Measurements from ENCODE around the gene C2orf76. TPM values are rescaled to one million over a fixed set of nuclear protein-coding genes. Genes with fewer than 3 reads are reported as not detected.
"Not testable (repeated sequence)": the region's sequence is repeated elsewhere in the genome, so short reads cannot be mapped to it uniquely, and the experiment has no call there.

C2orf76 gene
- polyA plus RNA-seq, 1 of the 3 experiments (the other 2 are of a cell fraction), result 6.0 TPM

DNA sequence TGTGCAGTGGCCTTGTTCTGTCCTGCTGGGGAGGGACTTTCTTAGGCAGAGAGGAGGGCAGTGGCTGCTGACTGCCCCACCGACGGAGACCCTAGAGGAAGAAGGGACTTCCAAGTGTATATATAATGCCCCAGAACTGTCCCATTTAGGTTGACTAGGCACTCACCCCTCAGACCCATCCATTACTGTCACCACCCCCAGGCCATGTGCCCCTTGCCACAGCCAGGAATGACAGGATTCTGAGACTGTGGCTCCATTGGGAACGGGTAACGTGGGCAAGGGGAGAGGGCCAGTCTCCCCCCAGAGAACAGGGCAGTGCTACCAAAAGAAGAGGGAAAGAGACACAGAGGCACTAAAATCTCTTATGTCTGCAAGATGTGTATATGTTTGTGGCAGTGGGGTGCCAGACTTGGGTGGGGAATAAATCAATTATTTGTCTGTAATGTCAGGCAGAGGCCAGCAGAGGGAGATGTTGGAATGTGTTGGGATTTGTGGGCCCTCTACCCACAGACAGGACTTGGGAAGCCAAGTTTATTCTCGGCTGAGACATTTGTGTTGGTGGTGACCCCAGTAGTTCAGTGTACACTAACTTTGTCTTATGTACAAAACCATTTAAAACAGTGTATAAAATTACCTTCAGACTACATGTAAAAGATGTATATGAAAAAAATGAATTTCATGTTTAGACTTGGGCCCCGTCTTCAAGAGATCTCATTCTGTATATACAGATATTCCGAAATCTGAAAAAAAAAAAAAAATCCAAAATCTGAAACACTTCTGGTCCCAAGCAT lies 41.0 kb upstream of the C2orf76 start (continued):
- TF ChIP-seq, protein P1, sequence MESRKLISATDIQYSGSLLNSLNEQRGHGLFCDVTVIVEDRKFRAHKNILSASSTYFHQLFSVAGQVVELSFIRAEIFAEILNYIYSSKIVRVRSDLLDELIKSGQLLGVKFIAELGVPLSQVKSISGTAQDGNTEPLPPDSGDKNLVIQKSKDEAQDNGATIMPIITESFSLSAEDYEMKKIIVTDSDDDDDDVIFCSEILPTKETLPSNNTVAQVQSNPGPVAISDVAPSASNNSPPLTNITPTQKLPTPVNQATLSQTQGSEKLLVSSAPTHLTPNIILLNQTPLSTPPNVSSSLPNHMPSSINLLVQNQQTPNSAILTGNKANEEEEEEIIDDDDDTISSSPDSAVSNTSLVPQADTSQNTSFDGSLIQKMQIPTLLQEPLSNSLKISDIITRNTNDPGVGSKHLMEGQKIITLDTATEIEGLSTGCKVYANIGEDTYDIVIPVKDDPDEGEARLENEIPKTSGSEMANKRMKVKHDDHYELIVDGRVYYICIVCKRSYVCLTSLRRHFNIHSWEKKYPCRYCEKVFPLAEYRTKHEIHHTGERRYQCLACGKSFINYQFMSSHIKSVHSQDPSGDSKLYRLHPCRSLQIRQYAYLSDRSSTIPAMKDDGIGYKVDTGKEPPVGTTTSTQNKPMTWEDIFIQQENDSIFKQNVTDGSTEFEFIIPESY (IDR thresholded peaks at IDR 0.05; ENCODE audit: borderline replicate concordance, low read depth), result no peak
- TF ChIP-seq POLR2AphosphoS5 (IDR thresholded peaks at IDR 0.05; ENCODE audit: low read depth, low read length), result no peak
- TF ChIP-seq, protein P2, sequence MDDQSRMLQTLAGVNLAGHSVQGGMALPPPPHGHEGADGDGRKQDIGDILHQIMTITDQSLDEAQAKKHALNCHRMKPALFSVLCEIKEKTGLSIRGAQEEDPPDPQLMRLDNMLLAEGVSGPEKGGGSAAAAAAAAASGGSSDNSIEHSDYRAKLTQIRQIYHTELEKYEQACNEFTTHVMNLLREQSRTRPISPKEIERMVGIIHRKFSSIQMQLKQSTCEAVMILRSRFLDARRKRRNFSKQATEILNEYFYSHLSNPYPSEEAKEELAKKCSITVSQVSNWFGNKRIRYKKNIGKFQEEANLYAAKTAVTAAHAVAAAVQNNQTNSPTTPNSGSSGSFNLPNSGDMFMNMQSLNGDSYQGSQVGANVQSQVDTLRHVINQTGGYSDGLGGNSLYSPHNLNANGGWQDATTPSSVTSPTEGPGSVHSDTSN (IDR thresholded peaks at IDR 0.05), result no peak
- no peak for TF ChIP-seq SIN3A (IDR thresholded peaks at IDR 0.05; ENCODE audit: borderline replicate concordance, low read depth, low read length)
- TF ChIP-seq MEF2A (IDR thresholded peaks at IDR 0.05; ENCODE audit: borderline replicate concordance, low read depth), result no peak

DNA sequence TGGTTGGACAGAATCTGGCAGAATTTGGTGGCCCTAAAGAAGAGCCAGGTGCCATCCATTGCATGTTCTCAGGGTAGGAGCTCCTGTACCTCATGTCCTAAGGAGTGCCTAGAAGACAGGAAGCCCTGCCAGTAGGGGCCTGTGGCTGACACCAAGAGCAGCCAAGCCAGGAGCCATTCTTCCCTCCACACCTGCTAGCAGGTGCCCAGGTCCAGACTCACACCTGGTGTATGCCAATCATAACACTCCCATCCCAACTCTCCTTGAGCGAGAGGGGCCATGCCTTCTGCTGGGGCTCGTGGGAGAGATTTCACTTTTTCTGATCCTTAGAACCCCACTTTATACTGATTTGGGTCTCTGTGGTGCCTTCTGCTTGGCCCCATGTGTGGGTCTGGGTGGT lies 38.5 kb upstream of the C2orf76 start:
- no peak overlapping the region for H3K4me3 ChIP-seq (ENCODE audit: low read depth in 2 of 2, low read length in 1 of 2)
- CTCF ChIA-PET, result interaction anchor here (0.6 to 9.9 kb wide), 3 partner anchors 70 to 355 kb away, joined by 3 to 95 read pairs (median 3); no protein-coding TSS in a partner anchor
- WGBS (ENCODE audit: low lambda C conversion rate), result 39% methylated on average over 2 of the region's 2 CpGs
- H3K79me2 ChIP-seq (ENCODE audit: insufficient read depth), result no peaks in the 10 kb centered on the region
- no peaks in the 10 kb centered on the region for H3K36me3 ChIP-seq (replicated peaks in 1 of 2; ENCODE audit: control insufficient read depth in 1 of 2, insufficient read depth in 2 of 2, low read length in 1 of 2)
- H3K9ac ChIP-seq, result no peak overlapping the region
- H3K9me2 ChIP-seq, result no peaks in the 10 kb centered on the region
- H3F3A ChIP-seq (replicated peaks; ENCODE audit: insufficient read depth), result no peaks in the 10 kb centered on the region
- no peaks in the 10 kb centered on the region for H3K4me1 ChIP-seq (ENCODE audit: control insufficient read depth in 1 of 2, insufficient read depth in 2 of 2, low read depth in 1 of 2, low read length in 1 of 2)
- H3K4me2 ChIP-seq, result no peak overlapping the region
- POLR2A ChIA-PET, result no interaction called here
- no peaks in the 10 kb centered on the region for H4K20me1 ChIP-seq (ENCODE audit: insufficient read depth)
- no peak for DNase-seq
- H3K9me3 ChIP-seq, result no peaks in the 10 kb centered on the region
- no peak overlapping the region for H2AFZ ChIP-seq (ENCODE audit: low read depth)
- TF ChIP-seq FOSL2 (IDR thresholded peaks at IDR 0.05; ENCODE audit: borderline replicate concordance, low read depth), result no peak
- TF ChIP-seq, protein P3, sequence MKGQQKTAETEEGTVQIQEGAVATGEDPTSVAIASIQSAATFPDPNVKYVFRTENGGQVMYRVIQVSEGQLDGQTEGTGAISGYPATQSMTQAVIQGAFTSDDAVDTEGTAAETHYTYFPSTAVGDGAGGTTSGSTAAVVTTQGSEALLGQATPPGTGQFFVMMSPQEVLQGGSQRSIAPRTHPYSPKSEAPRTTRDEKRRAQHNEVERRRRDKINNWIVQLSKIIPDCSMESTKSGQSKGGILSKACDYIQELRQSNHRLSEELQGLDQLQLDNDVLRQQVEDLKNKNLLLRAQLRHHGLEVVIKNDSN (IDR thresholded peaks at IDR 0.05; ENCODE audit: borderline replicate concordance, low read depth), result no peak
- no peak for TF ChIP-seq EP300 (IDR thresholded peaks at IDR 0.05; ENCODE audit: borderline replicate concordance in 1 of 2, low read depth in 1 of 2, low read length in 1 of 2)
- TF ChIP-seq RCOR1 (IDR thresholded peaks at IDR 0.05; ENCODE audit: low read length), result no peak
- TF ChIP-seq TEAD4 (IDR thresholded peaks at IDR 0.05; ENCODE audit: borderline replicate concordance, insufficient read depth), result no peak
- TF ChIP-seq, protein P4, sequence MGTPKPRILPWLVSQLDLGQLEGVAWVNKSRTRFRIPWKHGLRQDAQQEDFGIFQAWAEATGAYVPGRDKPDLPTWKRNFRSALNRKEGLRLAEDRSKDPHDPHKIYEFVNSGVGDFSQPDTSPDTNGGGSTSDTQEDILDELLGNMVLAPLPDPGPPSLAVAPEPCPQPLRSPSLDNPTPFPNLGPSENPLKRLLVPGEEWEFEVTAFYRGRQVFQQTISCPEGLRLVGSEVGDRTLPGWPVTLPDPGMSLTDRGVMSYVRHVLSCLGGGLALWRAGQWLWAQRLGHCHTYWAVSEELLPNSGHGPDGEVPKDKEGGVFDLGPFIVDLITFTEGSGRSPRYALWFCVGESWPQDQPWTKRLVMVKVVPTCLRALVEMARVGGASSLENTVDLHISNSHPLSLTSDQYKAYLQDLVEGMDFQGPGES (IDR thresholded peaks at IDR 0.05; ENCODE audit: low read depth, low read length), result no peak
- TF ChIP-seq MXI1 (IDR thresholded peaks at IDR 0.05; ENCODE audit: low read depth, low read length), result no peak
- TF ChIP-seq, protein P5, sequence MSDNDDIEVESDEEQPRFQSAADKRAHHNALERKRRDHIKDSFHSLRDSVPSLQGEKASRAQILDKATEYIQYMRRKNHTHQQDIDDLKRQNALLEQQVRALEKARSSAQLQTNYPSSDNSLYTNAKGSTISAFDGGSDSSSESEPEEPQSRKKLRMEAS (IDR thresholded peaks at IDR 0.05; ENCODE audit: low read depth), result no peak
- no peaks in the 10 kb centered on the region for H3K27me3 ChIP-seq (ENCODE audit: insufficient read depth)
- no peak overlapping the region for H3K27ac ChIP-seq (ENCODE audit: low read depth in 2 of 2, low read length in 1 of 2)

DNA sequence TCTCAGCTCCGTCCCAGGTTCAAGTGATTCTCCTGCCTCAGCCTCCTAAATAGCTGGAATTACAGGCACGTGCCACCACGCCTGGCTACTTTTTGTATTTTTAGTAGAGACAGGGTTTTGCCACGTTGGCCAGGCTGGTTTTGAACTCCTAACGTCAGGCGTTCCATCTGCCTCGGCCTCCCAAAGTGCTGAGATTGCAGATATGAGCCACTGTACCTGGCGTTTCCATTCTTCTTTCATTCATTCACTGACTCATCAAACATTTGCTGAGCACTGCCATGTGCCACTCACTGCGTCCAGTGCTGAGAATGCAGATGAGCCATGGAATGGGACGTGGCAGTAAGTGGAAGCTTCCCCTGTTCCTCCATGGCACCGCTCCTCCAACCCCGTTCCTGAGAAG lies 37.0 kb upstream of the C2orf76 start:
- not testable (repeated sequence) for H3K9me3 ChIP-seq

More for the DNA sequence above, 37.0 kb upstream of the C2orf76 start:
- CTCF ChIA-PET, result interaction anchor here (0.7 to 9.9 kb wide), 2 partner anchors 72 to 79 kb away, joined by 3 to 95 read pairs; no protein-coding TSS in a partner anchor
- H3K9me2 ChIP-seq; H4K20me1 ChIP-seq (ENCODE audit: insufficient read depth); H3K36me3 ChIP-seq (replicated peaks in 1 of 2; ENCODE audit: control insufficient read depth in 1 of 2, insufficient read depth in 2 of 2, low read length in 1 of 2); H3K27ac ChIP-seq (ENCODE audit: low read depth in 2 of 2, low read length in 1 of 2); H3K4me2 ChIP-seq; POLR2A ChIA-PET; H3K9ac ChIP-seq; H2AFZ ChIP-seq (ENCODE audit: low read depth); DNase-seq; H3K27me3 ChIP-seq (ENCODE audit: insufficient read depth); H3K4me3 ChIP-seq (ENCODE audit: low read depth in 2 of 2, low read length in 1 of 2); H3K4me1 ChIP-seq (ENCODE audit: control insufficient read depth in 1 of 2, insufficient read depth in 2 of 2, low read depth in 1 of 2, low read length in 1 of 2); H3F3A ChIP-seq (replicated peaks; ENCODE audit: insufficient read depth); H3K79me2 ChIP-seq (ENCODE audit: insufficient read depth): not testable (repeated sequence)
- WGBS (ENCODE audit: low lambda C conversion rate), result 54% methylated on average over 12 of the region's 12 CpGs
